NCI-H1092 treated with DMSO at 0.1 percent for 48 hours (cell line): ENCODE data around the gene PNMT.
A peak's percentile ranks its signal among the peaks of the same experiment; 100 is the strongest.

ENCODE experiments used
- DNase-seq: peaks from one replicate; lab custom pipeline; 2025; lab: John Stamatoyannopoulos, UW

Gene PNMT

DNA sequence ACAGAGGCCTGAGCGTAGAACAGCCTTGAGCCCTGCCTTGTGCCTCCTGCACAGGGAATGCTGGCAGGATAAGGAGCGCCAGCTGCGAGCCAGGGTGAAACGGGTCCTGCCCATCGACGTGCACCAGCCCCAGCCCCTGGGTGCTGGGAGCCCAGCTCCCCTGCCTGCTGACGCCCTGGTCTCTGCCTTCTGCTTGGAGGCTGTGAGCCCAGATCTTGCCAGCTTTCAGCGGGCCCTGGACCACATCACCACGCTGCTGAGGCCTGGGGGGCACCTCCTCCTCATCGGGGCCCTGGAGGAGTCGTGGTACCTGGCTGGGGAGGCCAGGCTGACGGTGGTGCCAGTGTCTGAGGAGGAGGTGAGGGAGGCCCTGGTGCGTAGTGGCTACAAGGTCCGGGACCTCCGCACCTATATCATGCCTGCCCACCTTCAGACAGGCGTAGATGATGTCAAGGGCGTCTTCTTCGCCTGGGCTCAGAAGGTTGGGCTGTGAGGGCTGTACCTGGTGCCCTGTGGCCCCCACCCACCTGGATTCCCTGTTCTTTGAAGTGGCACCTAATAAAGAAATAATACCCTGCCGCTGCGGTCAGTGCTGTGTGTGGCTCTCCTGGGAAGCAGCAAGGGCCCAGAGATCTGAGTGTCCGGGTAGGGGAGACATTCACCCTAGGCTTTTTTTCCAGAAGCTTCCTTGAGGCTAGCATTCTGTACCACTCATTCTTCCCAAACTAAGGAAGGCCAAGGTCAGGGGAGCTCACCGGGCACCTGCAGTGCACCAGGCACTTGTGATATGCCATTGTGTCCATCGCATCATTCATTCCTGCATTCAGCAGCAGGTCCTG is 1.9 kb downstream of the PNMT start:
- no peak for DNase-seq

- no peak for DNase-seq
These were observed 2.5 kb downstream of the PNMT start for GRCh38 chr17:39670746-39671145.

DNA sequence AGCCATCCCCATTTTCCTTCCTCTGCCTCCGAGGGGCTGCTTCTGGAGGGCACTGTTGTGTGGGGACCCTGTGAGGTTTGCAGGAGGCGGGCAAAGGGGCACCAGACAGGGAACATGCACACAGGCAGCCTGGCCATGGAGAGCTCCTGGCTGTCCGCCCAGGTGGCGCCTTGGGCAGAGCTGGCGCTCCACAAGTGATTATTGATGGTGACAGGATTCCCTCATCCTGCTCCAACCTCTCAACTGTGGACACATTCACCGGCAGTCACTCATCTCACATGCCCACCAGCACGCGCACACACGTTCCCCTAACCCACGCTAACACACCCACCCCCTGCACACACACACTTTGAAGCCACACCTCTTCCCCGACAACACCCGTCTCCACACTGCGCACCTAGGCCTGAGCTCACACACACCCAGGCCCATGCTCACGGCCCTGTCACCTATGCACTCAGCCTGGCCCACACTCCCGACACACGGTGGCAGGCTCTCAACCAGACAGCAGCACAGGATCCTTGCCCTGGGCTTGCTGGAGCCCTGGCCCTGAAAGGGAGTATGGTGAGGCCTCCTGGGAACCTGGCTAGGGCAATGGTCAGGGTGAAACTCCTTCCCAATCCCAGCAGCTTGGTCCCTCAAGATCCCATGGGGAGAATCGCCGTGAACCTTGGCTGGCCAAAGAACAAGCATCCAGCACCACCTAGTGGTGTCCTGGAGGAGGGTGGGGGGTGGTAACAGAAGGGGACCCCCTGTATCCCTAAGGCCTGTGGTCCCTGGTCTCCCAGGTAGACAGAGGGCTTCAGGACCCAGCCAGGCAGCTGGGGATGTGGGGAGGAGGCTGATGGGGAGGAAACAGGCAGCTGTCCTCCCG is 3.6 kb downstream of the PNMT start:
- DNase-seq: peak; percentile 21

- no peak for DNase-seq
These were observed 4.5 kb downstream of the PNMT start for GRCh38 chr17:39672522-39673334.

GRCh38 chr17:39673335-39674081 is 5.3 kb downstream of the PNMT start:
- DNase-seq: no peak

DNA sequence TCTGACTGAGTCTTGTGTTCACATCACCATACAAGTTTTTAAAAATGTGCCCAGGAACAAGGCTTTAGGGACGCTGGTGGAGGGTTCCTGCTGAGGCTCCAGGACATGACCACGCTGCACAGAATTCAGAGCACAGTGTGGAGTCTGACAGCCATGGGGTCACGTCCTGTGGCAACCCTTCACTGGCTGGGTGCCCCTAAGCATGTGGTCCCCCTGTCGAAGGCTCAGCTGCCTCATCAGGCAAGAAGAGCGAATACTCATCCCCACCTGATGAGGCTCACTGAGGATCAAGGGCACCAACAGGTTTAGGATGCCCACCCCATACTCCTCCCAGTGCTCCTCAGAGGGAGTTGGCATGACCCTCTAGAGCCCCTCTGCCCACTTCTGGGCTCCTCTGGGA is 5.9 kb downstream of the PNMT start:
- DNase-seq: no peak

GRCh38 chr17:39674702-39675389 is 6.6 kb downstream of the PNMT start:
- peak; percentile 29 for DNase-seq

DNA sequence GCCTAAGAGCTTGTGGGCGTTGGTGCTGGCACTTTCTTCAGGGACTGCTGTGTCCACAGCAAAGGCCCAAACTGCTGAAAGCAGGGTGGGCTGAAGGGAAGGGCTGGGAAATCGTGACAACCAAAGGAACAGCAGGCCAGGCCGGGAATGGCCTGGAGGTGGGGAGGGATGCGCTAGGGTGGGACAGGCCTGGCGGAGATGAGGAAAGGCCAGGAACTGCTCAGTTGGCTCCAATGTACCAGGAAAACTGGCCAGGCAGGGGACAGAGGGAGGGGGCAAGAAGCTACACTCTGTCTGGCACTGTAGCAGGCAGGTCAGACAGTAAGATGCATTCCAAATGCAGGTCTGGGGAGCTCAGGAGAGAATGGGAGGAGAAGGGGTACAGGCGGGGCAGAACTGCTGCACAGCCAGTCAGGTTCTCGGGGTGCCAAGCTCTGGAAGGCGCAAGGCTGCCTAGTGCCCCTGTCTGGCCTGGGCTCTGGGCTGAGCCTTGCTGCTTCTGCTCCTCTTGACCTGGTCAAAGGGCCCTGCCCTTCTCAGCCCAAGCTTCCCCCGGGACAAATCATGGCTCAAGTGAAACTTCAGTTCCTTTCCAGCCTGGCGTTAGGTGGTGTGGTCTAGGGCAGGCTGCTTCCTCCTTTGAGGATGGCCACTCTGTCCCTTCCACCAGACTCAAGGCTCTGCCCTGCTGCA is 7.3 kb downstream of the PNMT start:
- no peak for DNase-seq

DNA sequence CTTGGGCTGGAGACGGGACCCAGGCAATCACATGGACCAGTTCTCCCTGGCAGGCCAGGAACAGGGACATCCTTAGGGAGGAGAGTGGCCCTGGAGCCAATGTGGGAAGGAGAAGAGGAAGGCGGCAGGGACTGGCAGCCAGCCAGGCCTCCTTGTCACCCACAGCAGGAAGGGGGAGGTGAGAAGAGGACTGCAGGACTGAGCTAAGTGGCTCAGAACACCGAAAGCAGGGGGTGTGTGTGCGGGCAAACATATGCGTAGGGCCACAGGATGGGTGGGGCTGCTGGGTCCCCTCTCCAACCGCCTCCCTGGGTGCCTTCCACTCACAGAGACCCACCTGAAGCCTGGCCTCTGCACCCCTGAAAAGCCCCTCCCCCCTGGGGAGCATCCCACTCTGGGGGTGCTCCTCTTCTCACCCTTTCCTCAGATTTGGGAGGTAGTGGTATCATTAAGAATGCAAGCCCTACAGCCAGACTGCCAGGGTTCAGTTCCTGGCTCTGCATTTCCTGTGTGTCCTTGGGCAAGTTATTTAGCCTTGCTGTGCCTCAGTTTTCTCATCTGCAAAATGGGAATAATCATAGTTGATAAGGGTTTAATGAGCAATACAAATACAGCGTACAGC is 8.1 kb downstream of the PNMT start:
- DNase-seq: peak; percentile 54

- no peak for DNase-seq
These were observed 8.8 kb downstream of the PNMT start for GRCh38 chr17:39677072-39677471.

- peak; percentile 30 for DNase-seq
These were observed 9.5 kb downstream of the PNMT start for GRCh38 chr17:39677542-39678339.

DNA sequence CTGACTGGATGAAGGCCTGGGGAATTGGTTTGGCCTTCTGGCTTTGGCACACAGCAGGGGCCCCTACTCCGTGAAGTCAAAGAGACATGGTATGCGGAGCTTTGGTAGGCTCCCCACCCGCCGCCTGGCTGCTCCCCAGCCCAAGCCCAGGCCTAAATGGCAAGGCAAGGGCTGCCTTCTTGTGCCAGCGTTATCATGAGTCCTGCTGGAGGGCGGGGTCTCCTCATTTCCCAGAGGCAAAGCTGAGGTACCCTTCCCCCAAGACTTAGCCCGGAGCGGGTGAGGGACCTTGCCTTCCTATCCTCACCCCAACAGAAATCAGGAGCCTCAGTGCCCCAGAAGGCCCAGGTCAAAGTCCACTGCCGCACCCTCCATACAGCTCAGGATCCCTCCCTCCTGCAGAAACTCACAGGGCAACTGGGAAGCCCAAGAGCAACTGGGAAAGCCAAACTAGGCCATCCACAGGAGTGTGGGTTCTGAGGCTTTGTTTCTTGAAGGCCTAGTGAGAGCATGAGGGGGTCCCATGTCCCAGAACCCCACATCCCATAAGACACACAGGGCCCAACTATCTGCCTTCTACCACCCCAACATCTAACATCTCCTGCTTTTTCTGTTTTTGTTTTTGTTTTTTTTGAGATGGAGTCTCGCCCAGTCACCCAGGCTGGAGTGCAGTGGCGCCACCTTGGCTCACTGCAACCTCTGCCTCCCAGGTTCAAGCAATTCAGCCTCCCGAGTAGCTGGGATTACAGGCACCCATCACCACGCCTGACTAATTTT is 10.3 kb downstream of the PNMT start:
- DNase-seq: no peak

DNA sequence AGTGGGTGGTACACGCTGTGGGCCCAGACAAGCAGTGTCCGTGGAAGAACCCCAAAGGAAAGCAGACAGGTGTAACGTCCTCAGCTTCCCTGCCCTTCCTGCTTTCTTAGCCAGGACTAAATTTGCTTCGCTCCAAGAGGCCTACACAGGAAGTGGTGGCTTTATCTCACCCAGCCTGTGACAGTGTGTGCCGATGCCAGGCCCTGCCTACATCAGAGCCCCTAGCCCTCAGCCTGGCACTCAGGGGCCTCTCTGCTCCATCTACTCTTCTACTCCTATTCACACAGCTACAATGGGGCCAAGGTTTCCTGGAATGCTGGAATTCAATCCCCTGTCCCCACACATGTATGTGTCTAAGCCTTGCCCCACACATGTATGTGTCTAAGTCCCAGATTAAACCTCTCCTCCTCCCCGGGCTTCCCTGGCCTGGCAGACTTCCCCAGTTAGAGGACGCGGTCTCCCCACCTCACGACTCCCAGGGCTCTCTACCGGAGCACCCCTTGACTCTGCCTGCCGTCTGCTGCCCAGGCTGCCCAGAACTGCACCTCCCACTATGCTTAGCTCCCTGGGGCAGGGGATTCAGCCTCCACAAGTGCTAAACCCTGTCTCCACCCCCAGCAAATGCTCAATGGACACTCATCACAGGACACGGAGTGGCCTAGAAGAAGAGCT is 11.4 kb downstream of the PNMT start:
- DNase-seq: no peak

DNA sequence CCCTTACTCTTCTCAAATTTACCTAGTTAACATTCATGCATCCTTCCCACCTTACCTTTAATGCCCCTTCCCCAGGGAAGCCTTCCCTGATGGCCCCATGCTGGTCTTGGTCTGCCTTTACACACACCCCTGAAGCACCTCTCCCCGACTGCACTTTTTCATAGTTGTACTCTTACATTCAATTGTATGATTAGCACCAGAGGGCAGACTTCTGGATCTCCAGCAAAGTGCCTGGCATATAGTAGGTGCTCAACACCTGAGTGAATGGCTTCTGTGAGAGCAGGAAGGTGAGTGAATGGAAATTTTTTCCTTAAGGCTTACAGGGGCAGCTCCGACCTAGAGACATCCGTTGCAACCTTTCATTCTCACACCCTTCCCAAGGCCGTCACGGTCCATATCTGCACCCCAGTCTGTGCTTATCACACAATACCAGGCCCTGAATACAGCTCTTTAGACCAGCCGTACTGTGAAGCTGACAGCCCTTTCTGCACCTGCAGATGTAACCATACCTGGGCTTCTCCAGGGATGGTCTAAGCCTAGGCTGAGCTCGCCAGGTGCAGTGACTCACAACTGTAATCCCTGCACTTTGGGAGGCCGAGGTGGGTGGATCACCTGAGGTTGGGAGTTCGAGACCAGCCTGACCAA is 15.2 kb downstream of the PNMT start:
- no peak for DNase-seq

DNA sequence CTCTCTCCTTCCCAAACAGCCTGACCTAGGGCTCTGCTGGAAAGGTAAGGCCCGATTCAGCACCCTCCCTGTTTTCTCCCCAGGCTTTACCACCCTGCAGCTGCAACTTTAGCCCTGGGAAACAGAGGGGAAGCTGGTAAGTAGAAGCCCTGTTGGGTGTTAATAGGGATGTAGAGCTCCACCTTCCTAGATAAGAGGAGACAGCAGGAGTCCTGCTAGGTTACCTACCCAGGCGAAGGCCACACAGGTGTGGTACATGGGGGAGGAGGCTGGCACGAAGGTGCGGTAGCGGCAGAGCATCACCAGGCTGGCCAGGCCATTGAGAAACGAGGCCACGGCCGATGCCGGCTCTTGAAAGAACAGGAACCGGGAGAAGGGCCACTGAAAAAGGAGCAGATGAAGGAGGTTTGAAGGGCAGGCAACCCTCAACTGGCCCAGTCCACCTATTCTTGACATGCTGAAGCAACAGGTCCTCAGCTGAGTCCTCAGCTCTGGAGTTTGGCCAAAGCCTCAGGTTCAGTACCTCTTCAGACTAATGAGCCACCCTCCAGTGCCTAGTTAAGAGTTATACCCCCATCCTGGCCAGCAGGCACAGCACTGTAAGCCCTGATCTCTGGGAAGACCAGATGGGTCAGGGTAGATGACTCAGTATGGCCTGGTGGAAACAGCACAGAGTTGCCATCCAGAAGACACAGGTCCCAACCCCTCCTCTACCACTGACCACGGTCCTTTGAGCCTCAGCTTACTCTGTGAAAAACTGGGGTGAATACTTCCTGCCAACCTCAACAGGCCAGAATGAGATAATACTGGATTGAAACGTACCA is 16.3 kb downstream of the PNMT start:
- no peak for DNase-seq

GRCh38 chr17:39687101-39687545 is 18.9 kb downstream of the PNMT start:
- no peak for DNase-seq
